ENCODE results near the gene ADGRG3. TPM values are rescaled to one million over a fixed set of nuclear protein-coding genes. Genes with fewer than 3 reads are reported as not detected.

ADGRG3 gene
- total RNA-seq, 1 experiment from 2014 or later = not detected

GRCh38 chr16:57736419-57737351 lies 68.6 kb downstream of the ADGRG3 start:
- in situ Hi-C loops (cut with HindIII; ENCODE audit: low pct_unique_long_range_greater_than_20kb, low sequenced_read_pairs) = no loop called here
- peak; percentile 84 for DNase-seq (ENCODE audit: low read depth)

DNA sequence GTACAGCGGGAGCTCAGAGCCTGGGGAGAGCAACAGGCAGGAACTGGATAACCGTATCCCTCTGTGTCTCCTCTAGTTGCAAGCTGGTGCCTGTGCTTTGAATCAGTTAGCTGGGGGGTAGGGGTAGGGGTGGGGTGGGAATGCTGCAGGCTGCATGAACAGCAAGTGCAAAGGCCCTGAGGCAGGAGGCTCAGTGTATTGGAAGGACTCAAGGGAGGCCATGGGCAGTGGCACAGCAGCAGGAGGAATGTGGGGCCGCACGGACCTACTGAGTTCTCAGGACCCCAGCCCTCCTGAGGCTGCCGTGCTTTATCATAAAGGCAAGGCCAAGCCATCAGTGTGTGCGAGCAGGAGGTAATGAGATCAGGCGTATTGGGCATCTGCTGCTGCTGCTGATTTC lies 70.7 kb downstream of the ADGRG3 start:
- DNase-seq (ENCODE audit: low read depth) = no peak
- in situ Hi-C loops (cut with HindIII; ENCODE audit: low pct_unique_long_range_greater_than_20kb, low sequenced_read_pairs) = no loop called here

Other genes with a start within 250 kb of the ADGRG3 start
- gene CIAPIN1, start 220.9 kb upstream of the ADGRG3 start, total RNA-seq (2014; rRNA removed; shearing (Covaris generic); ENCODE audit: low replicate concordance) = 89.8 and 130 TPM in 2 replicates
- gene COQ9, start 220.8 kb upstream of the ADGRG3 start, total RNA-seq (2014; rRNA removed; shearing (Covaris generic); ENCODE audit: low replicate concordance) = 92.2 and 114 TPM in 2 replicates
- gene POLR2C, start 205.6 kb upstream of the ADGRG3 start, total RNA-seq (2014; rRNA removed; shearing (Covaris generic); ENCODE audit: low replicate concordance) = 134 and 225 TPM in 2 replicates
- gene DOK4, start 181.8 kb upstream of the ADGRG3 start, total RNA-seq (2014; rRNA removed; shearing (Covaris generic); ENCODE audit: low replicate concordance) = 21.9 and 50.0 TPM in 2 replicates
- 22.2 and 23.1 TPM in 2 replicates for gene CCDC102A, start 131.7 kb upstream of the ADGRG3 start, total RNA-seq (2014; rRNA removed; shearing (Covaris generic); ENCODE audit: low replicate concordance)
- gene ADGRG5, start 125.7 kb upstream of the ADGRG3 start, total RNA-seq (2014; rRNA removed; shearing (Covaris generic); ENCODE audit: low replicate concordance) = not detected in 2 replicates
- 32.2 and 37.7 TPM in 2 replicates for gene ADGRG1, start 39.7 kb upstream of the ADGRG3 start, total RNA-seq (2014; rRNA removed; shearing (Covaris generic); ENCODE audit: low replicate concordance)
- gene DRC7, start 26.5 kb downstream of the ADGRG3 start, total RNA-seq (2014; rRNA removed; shearing (Covaris generic); ENCODE audit: low replicate concordance) = 0.35 TPM in 1 of 2 replicates, not detected in the other
- 22.8 and 42.3 TPM in 2 replicates for gene KATNB1, start 67.5 kb downstream of the ADGRG3 start, total RNA-seq (2014; rRNA removed; shearing (Covaris generic); ENCODE audit: low replicate concordance)
- gene KIFC3, start 134.2 kb downstream of the ADGRG3 start, total RNA-seq (2014; rRNA removed; shearing (Covaris generic); ENCODE audit: low replicate concordance) = 89.2 and 132 TPM in 2 replicates

All from Caki2 (cell line).